GM21447 (cell line): Measurements from ENCODE around the gene MPL.

Source experiments
- ATAC-seq: cut with Tn5 transposase; IDR thresholded peaks from one replicate; pipeline ENCODE4 v1.9.1; 2021; ENCODE audit not compliant: unreplicated experiment

Gene MPL

GRCh38 chr1:43402089-43402865 is 64.7 kb downstream of the MPL start:
- no peak for ATAC-seq
